ENCODE measurements around the gene GTPBP1. TPM values are rescaled to one million over a fixed set of nuclear protein-coding genes. Genes with fewer than 3 reads are reported as not detected.

GTPBP1 gene
- total and polyA plus RNA-seq, 2 of the 13 experiments (the other 11 are each of a cell fraction or from before 2014, with no cell fraction given): 22.3 to 27.0 TPM

DNA sequence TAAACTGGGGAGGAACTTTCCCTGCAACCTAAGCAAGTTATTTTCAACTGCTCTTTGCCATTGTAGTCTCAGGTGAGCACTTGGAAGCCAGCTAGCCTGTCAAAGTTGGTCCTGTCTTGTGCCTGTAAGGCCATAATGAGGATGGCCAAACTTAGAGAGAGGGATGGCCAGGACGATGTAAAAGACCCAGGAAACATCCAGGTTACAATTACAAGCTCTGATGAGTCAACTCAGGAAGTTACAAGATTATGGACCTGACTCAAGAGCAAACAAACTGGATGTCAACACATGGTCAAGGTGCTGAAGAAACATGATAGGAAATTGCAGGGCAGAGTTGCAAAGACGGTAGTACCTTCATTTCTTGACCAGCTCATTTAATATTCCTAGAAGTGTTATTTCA is 1.6 kb downstream of the GTPBP1 start (continued):
- TF ChIP-seq ZNF512B (CRISPR knock-in tag; IDR thresholded peaks at IDR 0.05; ENCODE audit: borderline replicate concordance): no peak
- TF ChIP-seq MXI1 (IDR thresholded peaks at IDR 0.05; ENCODE audit: borderline replicate concordance, low read depth, low read length): peak; percentile 91; the same call in 1 of the 3 replicates
- TF ChIP-seq KLF16 (CRISPR knock-in tag; IDR thresholded peaks at IDR 0.05): peak in 1 of 2 experiments; percentile 71; a peak in 1 of 4 replicates
- TF ChIP-seq KDM5A (IDR thresholded peaks at IDR 0.05; ENCODE audit: borderline replicate concordance, low read length): no peak
- TF ChIP-seq CREM (IDR thresholded peaks at IDR 0.05): no peak; the same call in 1 of the 2 replicates
- no peak for TF ChIP-seq CREM (CRISPR knock-in tag; IDR thresholded peaks at IDR 0.05)
- TF ChIP-seq MAX (IDR thresholded peaks at IDR 0.05): peak; percentile 57; the same call in 1 of the 2 replicates
- TF ChIP-seq ZNF777 (CRISPR knock-in tag; IDR thresholded peaks at IDR 0.05): no peak
- TF ChIP-seq ZC3H4 (CRISPR knock-in tag; IDR thresholded peaks at IDR 0.05; ENCODE audit: borderline replicate concordance): no peak
- TF ChIP-seq, protein P1, sequence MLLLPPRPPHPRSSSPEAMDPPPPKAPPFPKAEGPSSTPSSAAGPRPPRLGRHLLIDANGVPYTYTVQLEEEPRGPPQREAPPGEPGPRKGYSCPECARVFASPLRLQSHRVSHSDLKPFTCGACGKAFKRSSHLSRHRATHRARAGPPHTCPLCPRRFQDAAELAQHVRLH (CRISPR knock-in tag; IDR thresholded peaks at IDR 0.05; ENCODE audit: borderline replicate concordance, low read depth): peak; percentile 36; the same call in 1 of the 2 replicates
- TF ChIP-seq SMYD3 (CRISPR knock-in tag; IDR thresholded peaks at IDR 0.05): no peak
- no peak for TF ChIP-seq KLF9 (CRISPR knock-in tag; IDR thresholded peaks at IDR 0.05; ENCODE audit: low read depth)
- TF ChIP-seq ZNF577 (CRISPR knock-in tag; IDR thresholded peaks at IDR 0.05; ENCODE audit: borderline replicate concordance, low read depth): no peak
- no peak for TF ChIP-seq ZNF512 (CRISPR knock-in tag; IDR thresholded peaks at IDR 0.05)
- TF ChIP-seq, protein P2, sequence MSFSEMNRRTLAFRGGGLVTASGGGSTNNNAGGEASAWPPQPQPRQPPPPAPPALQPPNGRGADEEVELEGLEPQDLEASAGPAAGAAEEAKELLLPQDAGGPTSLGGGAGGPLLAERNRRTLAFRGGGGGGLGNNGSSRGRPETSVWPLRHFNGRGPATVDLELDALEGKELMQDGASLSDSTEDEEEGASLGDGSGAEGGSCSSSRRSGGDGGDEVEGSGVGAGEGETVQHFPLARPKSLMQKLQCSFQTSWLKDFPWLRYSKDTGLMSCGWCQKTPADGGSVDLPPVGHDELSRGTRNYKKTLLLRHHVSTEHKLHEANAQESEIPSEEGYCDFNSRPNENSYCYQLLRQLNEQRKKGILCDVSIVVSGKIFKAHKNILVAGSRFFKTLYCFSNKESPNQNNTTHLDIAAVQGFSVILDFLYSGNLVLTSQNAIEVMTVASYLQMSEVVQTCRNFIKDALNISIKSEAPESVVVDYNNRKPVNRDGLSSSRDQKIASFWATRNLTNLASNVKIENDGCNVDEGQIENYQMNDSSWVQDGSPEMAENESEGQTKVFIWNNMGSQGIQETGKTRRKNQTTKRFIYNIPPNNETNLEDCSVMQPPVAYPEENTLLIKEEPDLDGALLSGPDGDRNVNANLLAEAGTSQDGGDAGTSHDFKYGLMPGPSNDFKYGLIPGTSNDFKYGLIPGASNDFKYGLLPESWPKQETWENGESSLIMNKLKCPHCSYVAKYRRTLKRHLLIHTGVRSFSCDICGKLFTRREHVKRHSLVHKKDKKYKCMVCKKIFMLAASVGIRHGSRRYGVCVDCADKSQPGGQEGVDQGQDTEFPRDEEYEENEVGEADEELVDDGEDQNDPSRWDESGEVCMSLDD (CRISPR knock-in tag; IDR thresholded peaks at IDR 0.05; ENCODE audit: borderline replicate concordance): no peak
- TF ChIP-seq ZNF883 (CRISPR knock-in tag; IDR thresholded peaks at IDR 0.05; ENCODE audit: not compliant biosample characterization): no peak
- TF ChIP-seq YEATS2 (CRISPR knock-in tag; IDR thresholded peaks at IDR 0.05; ENCODE audit: borderline replicate concordance): peak; percentile 58; the same call in 1 of the 2 replicates
- TF ChIP-seq, protein P3, sequence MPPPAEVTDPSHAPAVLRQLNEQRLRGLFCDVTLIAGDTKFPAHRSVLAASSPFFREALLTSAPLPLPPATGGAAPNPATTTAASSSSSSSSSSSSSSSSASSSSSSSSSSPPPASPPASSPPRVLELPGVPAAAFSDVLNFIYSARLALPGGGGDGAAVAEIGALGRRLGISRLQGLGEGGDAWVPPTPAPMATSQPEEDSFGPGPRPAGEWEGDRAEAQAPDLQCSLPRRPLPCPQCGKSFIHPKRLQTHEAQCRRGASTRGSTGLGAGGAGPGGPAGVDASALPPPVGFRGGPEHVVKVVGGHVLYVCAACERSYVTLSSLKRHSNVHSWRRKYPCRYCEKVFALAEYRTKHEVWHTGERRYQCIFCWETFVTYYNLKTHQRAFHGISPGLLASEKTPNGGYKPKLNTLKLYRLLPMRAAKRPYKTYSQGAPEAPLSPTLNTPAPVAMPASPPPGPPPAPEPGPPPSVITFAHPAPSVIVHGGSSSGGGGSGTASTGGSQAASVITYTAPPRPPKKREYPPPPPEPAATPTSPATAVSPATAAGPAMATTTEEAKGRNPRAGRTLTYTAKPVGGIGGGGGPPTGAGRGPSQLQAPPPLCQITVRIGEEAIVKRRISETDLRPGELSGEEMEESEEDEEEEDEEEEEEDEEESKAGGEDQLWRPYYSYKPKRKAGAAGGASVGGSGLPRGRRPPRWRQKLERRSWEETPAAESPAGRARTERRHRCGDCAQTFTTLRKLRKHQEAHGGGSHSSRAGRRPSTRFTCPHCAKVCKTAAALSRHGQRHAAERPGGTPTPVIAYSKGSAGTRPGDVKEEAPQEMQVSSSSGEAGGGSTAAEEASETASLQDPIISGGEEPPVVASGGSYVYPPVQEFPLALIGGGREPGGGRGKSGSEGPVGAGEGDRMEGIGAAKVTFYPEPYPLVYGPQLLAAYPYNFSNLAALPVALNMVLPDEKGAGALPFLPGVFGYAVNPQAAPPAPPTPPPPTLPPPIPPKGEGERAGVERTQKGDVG (CRISPR knock-in tag; IDR thresholded peaks at IDR 0.05; ENCODE audit: borderline replicate concordance): no peak
- TF ChIP-seq PHF8 (CRISPR knock-in tag; IDR thresholded peaks at IDR 0.05): no peak
